ENCODE results near the gene HUNK. TPM values are rescaled to one million over a fixed set of nuclear protein-coding genes. Genes with fewer than 3 reads are reported as not detected.

Gene HUNK
- total RNA-seq, 6 experiments from 2014 or later: 0.12 to 0.64 (median 0.32) TPM

DNA sequence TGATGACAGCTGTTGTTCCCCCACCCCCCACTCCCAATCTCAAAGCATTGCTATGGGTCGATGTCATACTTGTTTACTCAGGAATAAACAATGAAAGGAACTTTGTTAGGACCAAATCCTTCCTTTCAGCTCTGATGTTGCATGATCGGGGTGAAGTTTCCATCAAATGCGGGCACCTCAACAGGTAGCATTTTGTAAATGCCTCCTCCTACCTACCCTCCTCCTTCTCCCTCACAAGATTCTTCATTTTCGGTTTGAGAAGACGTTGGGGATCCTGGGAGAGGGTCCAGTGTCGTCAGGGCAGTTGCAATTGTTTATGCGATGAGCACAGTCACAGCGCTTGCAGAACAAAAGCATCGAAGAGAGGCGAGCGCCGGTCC, 758 bp upstream of the HUNK start:
- Histone ChIP-seq H3K4me3 (peak overlapping the region in 2 of 3 donors; percentile 41 to 55), H3K27me3 (no peaks in the 10 kb centered on the region), H3K27ac (no peak overlapping the region), H3K4me1 (peaks cover 0 to 11% (median 0%) of the 10 kb centered on the region in 4 donors), H3K9me3 (no peaks in the 10 kb centered on the region), H3K36me3 (no peaks in the 10 kb centered on the region)
- DNase-seq (no peak), ATAC-seq (no peak)
- 2% methylated on average over 11 of the region's 12 CpGs for WGBS (ENCODE audit: insufficient coverage, low coverage, low lambda C conversion rate, missing lambda C conversion rate)
- intact Hi-C loops (cut with DNase I): no loop called here
- TF ChIP-seq POLR2A (IDR thresholded peaks at IDR 0.05): no peak
- TF ChIP-seq, protein P1, sequence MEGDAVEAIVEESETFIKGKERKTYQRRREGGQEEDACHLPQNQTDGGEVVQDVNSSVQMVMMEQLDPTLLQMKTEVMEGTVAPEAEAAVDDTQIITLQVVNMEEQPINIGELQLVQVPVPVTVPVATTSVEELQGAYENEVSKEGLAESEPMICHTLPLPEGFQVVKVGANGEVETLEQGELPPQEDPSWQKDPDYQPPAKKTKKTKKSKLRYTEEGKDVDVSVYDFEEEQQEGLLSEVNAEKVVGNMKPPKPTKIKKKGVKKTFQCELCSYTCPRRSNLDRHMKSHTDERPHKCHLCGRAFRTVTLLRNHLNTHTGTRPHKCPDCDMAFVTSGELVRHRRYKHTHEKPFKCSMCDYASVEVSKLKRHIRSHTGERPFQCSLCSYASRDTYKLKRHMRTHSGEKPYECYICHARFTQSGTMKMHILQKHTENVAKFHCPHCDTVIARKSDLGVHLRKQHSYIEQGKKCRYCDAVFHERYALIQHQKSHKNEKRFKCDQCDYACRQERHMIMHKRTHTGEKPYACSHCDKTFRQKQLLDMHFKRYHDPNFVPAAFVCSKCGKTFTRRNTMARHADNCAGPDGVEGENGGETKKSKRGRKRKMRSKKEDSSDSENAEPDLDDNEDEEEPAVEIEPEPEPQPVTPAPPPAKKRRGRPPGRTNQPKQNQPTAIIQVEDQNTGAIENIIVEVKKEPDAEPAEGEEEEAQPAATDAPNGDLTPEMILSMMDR (IDR thresholded peaks at IDR 0.05): no peak

DNA sequence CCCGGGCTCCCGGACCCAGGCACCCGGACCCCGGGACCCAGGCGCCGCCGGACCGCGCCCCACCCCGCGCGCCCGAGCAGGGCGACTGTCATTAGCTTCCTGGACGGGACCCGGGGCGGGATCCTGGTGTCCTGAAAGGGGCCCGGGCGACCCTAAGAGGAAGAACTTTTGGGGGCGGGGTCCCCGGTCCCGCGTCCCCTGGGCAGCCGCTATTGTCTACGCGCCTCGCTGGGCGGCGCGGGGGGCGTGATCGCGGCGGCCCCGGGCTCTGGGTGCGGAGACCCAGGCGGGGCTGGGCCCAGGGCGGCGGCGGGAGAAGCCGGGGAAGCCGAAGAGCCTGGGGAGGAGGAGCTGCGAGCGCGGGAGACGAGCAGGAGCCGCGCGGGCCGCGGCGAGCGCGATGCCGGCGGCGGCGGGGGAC, 465 bp downstream of the HUNK start:
- Histone ChIP-seq H3K4me1 (peaks cover 0 to 11% (median 0%) of the 10 kb centered on the region in 4 donors), H3K4me3 (peak overlapping the region; percentile 41 to 55 (median 49)), H3K36me3 (no peaks in the 10 kb centered on the region), H3K27me3 (no peaks in the 10 kb centered on the region), H3K9me3 (no peaks in the 10 kb centered on the region), H3K27ac (no peak overlapping the region)
- peak; percentile 6 to 46 (median 11) for ATAC-seq
- TF ChIP-seq, protein P1 (IDR thresholded peaks at IDR 0.05): no peak
- no peak for TF ChIP-seq POLR2A (IDR thresholded peaks at IDR 0.05)
- intact Hi-C loops (cut with DNase I): no loop called here
- DNase-seq: peak in 1 of 3 donors; percentile 24
- WGBS (ENCODE audit: insufficient coverage, low coverage, low lambda C conversion rate, missing lambda C conversion rate): no CpG with 5 or more reads among the region's 58 CpGs

DNA sequence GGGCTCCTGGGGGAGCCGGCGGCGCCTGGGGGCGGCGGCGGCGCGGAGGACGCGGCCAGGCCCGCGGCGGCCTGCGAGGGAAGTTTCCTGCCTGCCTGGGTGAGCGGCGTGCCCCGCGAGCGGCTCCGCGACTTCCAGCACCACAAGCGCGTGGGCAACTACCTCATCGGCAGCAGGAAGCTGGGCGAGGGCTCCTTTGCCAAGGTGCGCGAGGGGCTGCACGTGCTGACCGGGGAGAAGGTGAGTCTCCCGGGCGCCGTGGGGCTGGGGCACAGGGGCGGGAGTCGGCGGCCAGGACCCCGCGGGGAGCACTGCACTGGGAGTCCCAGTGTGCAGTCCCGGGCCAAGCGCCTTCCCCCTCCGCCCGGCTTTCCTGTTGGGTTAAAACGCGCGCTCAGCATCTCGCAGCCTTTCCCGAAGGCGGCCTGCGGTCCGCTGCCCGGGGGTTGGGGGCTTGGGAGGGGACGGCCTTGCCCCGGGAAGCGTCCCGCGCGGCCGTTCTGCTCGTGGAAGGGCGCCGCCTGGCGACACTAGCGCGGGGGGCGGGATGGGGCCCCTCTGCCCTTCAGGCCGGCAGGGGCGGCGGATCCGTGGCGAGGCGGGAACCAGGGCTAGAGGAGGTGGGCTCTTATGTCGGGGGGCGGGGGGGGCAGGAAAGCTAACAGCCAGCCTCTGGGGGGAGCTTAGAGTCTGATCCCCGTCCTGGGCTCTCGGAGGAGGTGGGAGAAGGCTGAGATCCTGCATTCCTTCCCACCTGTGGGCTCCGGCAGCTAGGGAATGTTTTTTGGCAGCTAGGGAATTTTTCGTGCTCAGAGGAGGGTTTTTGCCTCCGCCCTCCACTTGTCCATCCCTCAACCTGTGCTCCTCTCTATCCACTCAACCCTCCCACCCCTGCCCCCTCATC, 1.1 kb downstream of the HUNK start:
- H3K4me1 ChIP-seq: peaks cover 0 to 11% (median 0%) of the 10 kb centered on the region in 4 donors
- DNase-seq: peak in 2 of 3 donors; percentile 34 to 47
- TF ChIP-seq, protein P1 (IDR thresholded peaks at IDR 0.05): peak; percentile 27 to 48 (median 36)
- no peak for TF ChIP-seq POLR2A (IDR thresholded peaks at IDR 0.05)
- ATAC-seq: peak; percentile 29 to 58 (median 46)
- no peaks in the 10 kb centered on the region for H3K9me3 ChIP-seq
- intact Hi-C loops (cut with DNase I): no loop called here
- no peaks in the 10 kb centered on the region for H3K36me3 ChIP-seq
- peak overlapping the region; percentile 36 to 55 (median 41) for H3K4me3 ChIP-seq
- no peaks in the 10 kb centered on the region for H3K27me3 ChIP-seq
- H3K27ac ChIP-seq: no peak overlapping the region
- WGBS (ENCODE audit: insufficient coverage, low coverage, low lambda C conversion rate, missing lambda C conversion rate): 25% methylated on average over 2 of the region's 77 CpGs

DNA sequence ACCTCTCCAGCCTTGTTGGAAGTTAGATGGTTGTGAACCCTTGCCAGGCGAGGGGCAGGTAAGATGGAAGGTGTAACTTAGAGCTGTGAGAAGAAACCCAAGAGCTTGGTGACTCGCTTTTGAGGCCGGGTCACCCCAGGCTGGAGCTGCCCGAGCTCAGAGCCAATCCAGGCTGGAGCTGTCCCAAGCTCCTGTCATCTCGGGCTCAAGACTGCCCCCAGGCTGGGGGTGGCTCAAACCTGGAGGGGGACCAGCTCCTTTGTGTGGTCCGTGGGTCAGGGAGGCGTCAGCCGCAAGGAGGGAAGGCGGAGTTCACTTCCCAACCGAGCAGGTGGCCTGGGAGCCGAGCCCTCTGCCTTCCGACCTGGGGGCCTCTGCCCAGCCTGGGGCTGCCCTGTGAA, 2.0 kb downstream of the HUNK start:
- peaks cover 0 to 11% (median 0%) of the 10 kb centered on the region in 4 donors for H3K4me1 ChIP-seq

More for the DNA sequence above, 2.0 kb downstream of the HUNK start:
- Histone ChIP-seq H3K4me3 (no peak overlapping the region), H3K27me3 (no peaks in the 10 kb centered on the region), H3K36me3 (no peaks in the 10 kb centered on the region), H3K27ac (no peak overlapping the region), H3K9me3 (no peaks in the 10 kb centered on the region)
- ATAC-seq (no peak), DNase-seq (no peak)
- TF ChIP-seq, protein P1 (IDR thresholded peaks at IDR 0.05): no peak
- no peak for TF ChIP-seq POLR2A (IDR thresholded peaks at IDR 0.05)
- intact Hi-C loops (cut with DNase I): no loop called here
- WGBS (ENCODE audit: insufficient coverage, low coverage, low lambda C conversion rate, missing lambda C conversion rate): 78% methylated on average over 4 of the region's 12 CpGs

All from right lobe of liver (tissue), 6 donors.